HEK293 (cell line): ENCODE measurements around the gene NFAT5.

Experiments used
- ATF2 ChIP-seq: fragments of 450-650 bp; formaldehyde crosslinking; IDR thresholded peaks from 2 replicates; pipeline ENCODE4 v1.5.1; 2016; ENCODE audit warnings: missing biosample characterization, missing genetic modification characterization, low read depth
- CTCF ChIP-seq: fragments of 450-650 bp; formaldehyde crosslinking; IDR thresholded peaks from 2 replicates; pipeline ENCODE4 v1.5.1; 2016; ENCODE audit warnings: missing biosample characterization, missing genetic modification characterization
- ZBTB49 ChIP-seq: fragments of 450-650 bp; formaldehyde crosslinking; IDR thresholded peaks from 2 replicates; pipeline ENCODE4 v1.5.1; 2016; ENCODE audit warnings: missing biosample characterization, missing genetic modification characterization, low read depth
- ZFHX2 ChIP-seq: fragments of 450-650 bp; formaldehyde crosslinking; conservative IDR thresholded peaks from 2 replicates; pipeline ENCODE4 v1.5.1; 2016; ENCODE audit warnings: missing biosample characterization, missing genetic modification characterization

GRCh38 chr16:69559164-69559563, 6.6 kb upstream of the NFAT5 start:
- TF ChIP-seq ZFHX2 (no peak), CTCF (tag by site-specific recombination) (no peak), ZBTB49 (tag by site-specific recombination) (no peak), ATF2 (tag by site-specific recombination) (no peak)
